ENCODE results near the gene FAM110D. TPM values are rescaled to one million over a fixed set of nuclear protein-coding genes. Genes with fewer than 3 reads are reported as not detected.
A peak's percentile ranks its signal among the peaks of the same experiment; 100 is the strongest.

The FAM110D gene
- total and polyA plus RNA-seq, 2 of the 8 experiments (the other 6 are each of a cell fraction or from before 2014, with no cell fraction given) = 0.21 to 0.48 TPM

- TF ChIP-seq E2F6 (IDR thresholded peaks at IDR 0.05) (peak; percentile 42; the same call in 1 of the 2 replicates), SRF (IDR thresholded peaks at IDR 0.05; ENCODE audit: low read depth, low read length) (no peak), EP300 (IDR thresholded peaks at IDR 0.05; ENCODE audit: borderline replicate concordance in 1 of 2, low read depth in 2 of 2, low read length in 2 of 2) (peak in 1 of 2 experiments; percentile 11; a peak in 1 of 3 replicates), TAF7 (optimal IDR thresholded peaks at IDR 0.05; ENCODE audit: borderline replicate concordance, low read depth, low read length) (no peak), FOSL1 (IDR thresholded peaks at IDR 0.05; ENCODE audit: insufficient read depth, low read depth, low read length) (no peak), SP1 (IDR thresholded peaks at IDR 0.05; ENCODE audit: low read depth, low read length) (0 out of 2 replicates have a peak, but pooled peaks have one; percentile 13), EZH2 (IDR thresholded peaks at IDR 0.05; ENCODE audit: low read depth, low read length, severe bottlenecking) (no peak), JUN (IDR thresholded peaks at IDR 0.05; ENCODE audit: low read depth, low read length) (no peak), SP2 (IDR thresholded peaks at IDR 0.05; ENCODE audit: low read length) (no peak), SIN3A (conservative IDR thresholded peaks at IDR 0.05 in 1 of 2, IDR thresholded peaks at IDR 0.05 in 1 of 2; ENCODE audit: low read depth in 1 of 2, low read length in 2 of 2) (no peak), CHD2 (IDR thresholded peaks at IDR 0.05; ENCODE audit: low read length) (no peak), YY1 (IDR thresholded peaks at IDR 0.05; ENCODE audit: low read depth, low read length) (no peak), GTF2F1 (IDR thresholded peaks at IDR 0.05; ENCODE audit: borderline replicate concordance, low read depth, low read length) (no peak), MAX (IDR thresholded peaks at IDR 0.05) (peak; percentile 55; the same call in 1 of the 2 replicates), ASH2L (IDR thresholded peaks at IDR 0.05; ENCODE audit: low read length) (peak; percentile 60), CREB1 (IDR thresholded peaks at IDR 0.05) (no peak; the same call in 1 of the 2 replicates), CTCF (IDR thresholded peaks at IDR 0.05; ENCODE audit: control extremely low read depth in 1 of 3, insufficient read depth in 1 of 3, low read depth in 1 of 3, low read length in 3 of 3) (peak in 2 of 3 experiments; percentile 59 to 73; a peak in 3 of 4 replicates), BACH1 (IDR thresholded peaks at IDR 0.05; ENCODE audit: low read length) (no peak), NRF1 (IDR thresholded peaks at IDR 0.05; ENCODE audit: low read depth, low read length) (peak; percentile 21; the same call in 1 of the 2 replicates), BCL11A (IDR thresholded peaks at IDR 0.05; ENCODE audit: low read depth in 2 of 2, low read length in 2 of 2) (no peak)
Observed at GRCh38 chr1:26164036-26164860, 5.4 kb downstream of the FAM110D start (continued).
